Activated CD4-positive, alpha-beta T cell treated with anti-CD3 and anti-CD28 coated beads, Interleukin-2, amount 50 U/mL, for 4 hours (primary cell): ENCODE measurements around the gene PCDHGA5.
A peak's percentile ranks its signal among the peaks of the same experiment; 100 is the strongest.
"Not testable (repeated sequence)": the region's sequence is repeated elsewhere in the genome, so short reads cannot be mapped to it uniquely, and the experiment has no call there.

Source experiments
- DNase-seq, 2 experiments: peaks; one replicate each; pipeline ENCODE4 v3.0.0-alpha.2; 2020

PCDHGA5 gene

GRCh38 chr5:141354900-141355469, 9.0 kb upstream of the PCDHGA5 start, which contains the start of gene PCDHGA4:
Gene PCDHGA4 (plus strand): TSS chr5:141355021. CDS start chr5:141355108, 87 bp downstream.
- DNase-seq, result no peak

GRCh38 chr5:141355641-141356040, 8.3 kb upstream of the PCDHGA5 start:
- DNase-seq, result no peak

- no peak for DNase-seq
Measured at GRCh38 chr5:141356133-141356532, 7.8 kb upstream of the PCDHGA5 start.

GRCh38 chr5:141356950-141357349, 7.0 kb upstream of the PCDHGA5 start:
- no peak for DNase-seq

GRCh38 chr5:141359790-141360426, 4.1 kb upstream of the PCDHGA5 start, which contains the start of gene PCDHGB2:
Gene PCDHGB2 (plus strand): TSS chr5:141359994. CDS start chr5:141360136, 142 bp downstream.
- DNase-seq, result no peak

GRCh38 chr5:141360685-141361084, 3.3 kb upstream of the PCDHGA5 start:
- no peak for DNase-seq

- no peak for DNase-seq
Measured at GRCh38 chr5:141362719-141363118, 1.2 kb upstream of the PCDHGA5 start.

GRCh38 chr5:141366016-141366896, 2.3 kb downstream of the PCDHGA5 start:
- no peak for DNase-seq

- DNase-seq, result peak in 1 of 2 experiments; percentile 25
Measured at GRCh38 chr5:141369994-141370848, 6.3 kb downstream of the PCDHGA5 start, which contains the start of gene PCDHGB3. Gene PCDHGB3 (plus strand): TSS chr5:141370242. CDS start chr5:141370395, 153 bp downstream.

GRCh38 chr5:141371572-141372475, 7.9 kb downstream of the PCDHGA5 start:
- no peak for DNase-seq

- no peak for DNase-seq
Measured at GRCh38 chr5:141373673-141374317, 9.8 kb downstream of the PCDHGA5 start, which contains the start of gene PCDHGA6. Gene PCDHGA6 (plus strand): TSS chr5:141373891. CDS start chr5:141374084, 193 bp downstream.

- DNase-seq, result no peak
Measured at GRCh38 chr5:141374627-141375026, 10.7 kb downstream of the PCDHGA5 start.

- DNase-seq, result not testable (repeated sequence)
Measured at GRCh38 chr5:141375444-141376155, 11.6 kb downstream of the PCDHGA5 start.

GRCh38 chr5:141382469-141383294, 18.7 kb downstream of the PCDHGA5 start, which contains the start of gene PCDHGA7:
Gene PCDHGA7 (plus strand): TSS chr5:141382742. CDS start chr5:141382900, 158 bp downstream.
- no peak for DNase-seq

GRCh38 chr5:141383345-141383744, 19.4 kb downstream of the PCDHGA5 start:
- no peak for DNase-seq

- no peak for DNase-seq
Measured at GRCh38 chr5:141384471-141385267, 20.7 kb downstream of the PCDHGA5 start.

GRCh38 chr5:141387557-141388311, 23.8 kb downstream of the PCDHGA5 start, which contains the start of gene PCDHGB4:
Gene PCDHGB4 (plus strand): TSS chr5:141387698. CDS start chr5:141387885, 187 bp downstream.
- not testable (repeated sequence) for DNase-seq
